Cardiac muscle cell (in vitro differentiated cells and primary cell): ENCODE results near the gene MAPK8. TPM values are rescaled to one million over a fixed set of nuclear protein-coding genes. Genes with fewer than 3 reads are reported as not detected.

Experiments used
- DNase-seq, 2 donors: peaks; one replicate each; pipeline versions ENCODE4 v3.0.0 to v3.0.0-alpha.2; 2010 to 2017; ENCODE audit warnings: low read depth in 1 of 2, low spot score in 1 of 2
- H3K27ac ChIP-seq: fragments of 200-600 bp; sonication (generic); 2 replicates; pipeline ENCODE4 v1.5.1; 2016
- H3K27me3 ChIP-seq: fragments of 200-600 bp; sonication (generic); 2 replicates; pipeline ENCODE4 v1.6.0; 2016; ENCODE audit warnings: control low read depth
- H3K36me3 ChIP-seq: fragments of 200-600 bp; sonication (generic); 2 replicates; pipeline ENCODE4 v1.5.1; 2016; ENCODE audit warnings: control low read depth
- H3K4me1 ChIP-seq: fragments of 200-600 bp; sonication (generic); 2 replicates; pipeline ENCODE4 v1.8.1; 2017; ENCODE audit warnings: low read depth, mild to moderate bottlenecking, mixed run types
- H3K4me3 ChIP-seq: fragments of 200-600 bp; sonication (generic); 2 replicates; pipeline ENCODE4 v1.5.1; 2016; ENCODE audit warnings: mild to moderate bottlenecking
- H3K9me3 ChIP-seq: fragments of 200-600 bp; sonication (generic); 2 replicates; pipeline ENCODE4 v1.5.1; 2017; ENCODE audit warnings: low read depth, mild to moderate bottlenecking, control low read depth
- polyA plus RNA-seq: library from polyadenylated mRNA; unstranded; fragments of >200 nt; fragmentation: Nextera tagmentation; extraction: Ambion mirVana; gene quantifications from 2 replicates; pipeline ENCODE4 v1.2.1, GENCODE V29; 2016
- total RNA-seq: library from RNA; depleted of rRNA; stranded (reverse); fragments of >200 nt; gene quantifications from 2 replicates; pipeline ENCODE4 v1.2.3, GENCODE V29; 2016
- TF ChIP-seq, protein P1 (sequence below): IDR thresholded peaks from 2 replicates; pipeline ENCODE4 v1.5.1; 2012; ENCODE audit warnings: low read depth, mild to moderate bottlenecking, low read length

MAPK8 gene
- total and polyA plus RNA-seq, 2 experiments from 2014 or later, result 15.4 to 40.8 TPM

DNA sequence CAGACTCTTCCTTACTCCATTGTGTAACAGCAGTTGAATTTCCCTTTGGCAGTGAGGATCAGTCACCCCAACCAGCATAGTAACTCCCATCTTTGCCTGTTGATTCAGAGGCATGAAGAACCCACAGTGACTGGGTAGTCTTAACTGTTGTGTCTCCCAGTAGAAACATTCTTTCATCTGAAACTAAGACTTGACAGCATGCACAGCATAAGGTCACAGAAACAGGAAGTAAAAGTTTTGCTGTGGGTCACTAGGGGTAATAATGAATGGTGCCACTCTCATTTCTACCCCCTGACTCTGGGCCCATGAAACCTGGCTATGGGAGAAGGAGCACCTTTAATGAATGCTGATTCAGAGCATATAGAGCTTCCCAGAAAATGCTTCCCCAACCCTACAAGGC is 23.6 kb upstream of the MAPK8 start:
- peaks cover 13% of the 10 kb centered on the region for H3K4me1 ChIP-seq
- DNase-seq, result no peak
- no peak overlapping the region for H3K27ac ChIP-seq
- no peaks in the 10 kb centered on the region for H3K27me3 ChIP-seq
- TF ChIP-seq, protein P1, sequence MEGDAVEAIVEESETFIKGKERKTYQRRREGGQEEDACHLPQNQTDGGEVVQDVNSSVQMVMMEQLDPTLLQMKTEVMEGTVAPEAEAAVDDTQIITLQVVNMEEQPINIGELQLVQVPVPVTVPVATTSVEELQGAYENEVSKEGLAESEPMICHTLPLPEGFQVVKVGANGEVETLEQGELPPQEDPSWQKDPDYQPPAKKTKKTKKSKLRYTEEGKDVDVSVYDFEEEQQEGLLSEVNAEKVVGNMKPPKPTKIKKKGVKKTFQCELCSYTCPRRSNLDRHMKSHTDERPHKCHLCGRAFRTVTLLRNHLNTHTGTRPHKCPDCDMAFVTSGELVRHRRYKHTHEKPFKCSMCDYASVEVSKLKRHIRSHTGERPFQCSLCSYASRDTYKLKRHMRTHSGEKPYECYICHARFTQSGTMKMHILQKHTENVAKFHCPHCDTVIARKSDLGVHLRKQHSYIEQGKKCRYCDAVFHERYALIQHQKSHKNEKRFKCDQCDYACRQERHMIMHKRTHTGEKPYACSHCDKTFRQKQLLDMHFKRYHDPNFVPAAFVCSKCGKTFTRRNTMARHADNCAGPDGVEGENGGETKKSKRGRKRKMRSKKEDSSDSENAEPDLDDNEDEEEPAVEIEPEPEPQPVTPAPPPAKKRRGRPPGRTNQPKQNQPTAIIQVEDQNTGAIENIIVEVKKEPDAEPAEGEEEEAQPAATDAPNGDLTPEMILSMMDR, result no peak
- no peaks in the 10 kb centered on the region for H3K9me3 ChIP-seq
- H3K36me3 ChIP-seq, result no peaks in the 10 kb centered on the region
- no peak overlapping the region for H3K4me3 ChIP-seq

DNA sequence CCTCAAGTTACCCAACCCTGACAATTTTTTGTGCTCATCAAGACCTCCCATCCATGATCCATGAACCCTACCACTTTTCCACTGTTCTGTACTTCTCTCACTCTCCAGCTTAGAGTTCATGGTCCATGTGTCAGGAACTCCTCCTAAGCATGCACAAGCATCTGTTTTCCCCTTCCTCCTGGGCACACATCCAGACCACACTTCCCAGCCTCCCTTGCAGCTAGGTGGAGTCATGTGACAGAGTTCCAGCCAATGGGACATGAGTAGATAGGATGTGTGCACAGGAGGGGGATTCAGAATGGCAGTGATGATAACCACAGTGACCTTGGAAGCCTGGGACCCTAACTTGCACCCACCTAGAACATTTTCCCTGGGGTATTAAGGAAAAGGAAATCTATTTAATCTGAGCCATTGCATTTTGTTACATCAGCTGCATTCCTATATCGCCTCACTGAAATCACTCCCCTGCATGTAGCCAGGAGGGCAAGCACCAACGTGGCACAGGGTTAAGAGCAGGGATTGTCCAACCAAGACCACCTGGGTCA is 22.4 kb upstream of the MAPK8 start:
- TF ChIP-seq, protein P1, result no peak
- H3K27ac ChIP-seq, result no peak overlapping the region
- DNase-seq, result no peak
- no peaks in the 10 kb centered on the region for H3K36me3 ChIP-seq
- peaks cover 19% of the 10 kb centered on the region for H3K4me1 ChIP-seq
- H3K27me3 ChIP-seq, result no peaks in the 10 kb centered on the region
- no peak overlapping the region for H3K4me3 ChIP-seq
- no peaks in the 10 kb centered on the region for H3K9me3 ChIP-seq

DNA sequence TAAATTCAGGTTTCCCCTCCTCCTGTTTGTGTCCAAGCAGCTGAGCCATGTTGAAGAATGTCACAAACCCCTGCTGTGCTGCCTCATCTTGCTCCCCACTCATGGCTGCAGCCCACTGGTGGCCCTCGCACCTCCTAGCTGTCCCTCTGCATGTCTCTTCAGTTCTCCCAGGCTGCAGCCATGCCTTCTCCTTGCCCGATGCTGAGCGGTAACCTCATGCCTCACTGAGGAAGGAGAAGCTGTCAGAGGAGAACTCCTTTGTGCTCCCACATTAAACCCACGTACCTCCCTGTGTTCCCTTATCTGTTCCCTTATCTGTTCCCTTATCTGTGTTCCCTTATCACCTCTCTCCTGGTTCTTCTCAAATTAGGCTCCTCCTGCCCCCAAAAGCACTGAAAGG is 21.7 kb upstream of the MAPK8 start:
- Histone ChIP-seq H3K4me1 (peaks cover 19% of the 10 kb centered on the region), H3K27ac (no peak overlapping the region), H3K36me3 (no peaks in the 10 kb centered on the region), H3K9me3 (no peaks in the 10 kb centered on the region), H3K4me3 (no peak overlapping the region), H3K27me3 (no peaks in the 10 kb centered on the region)
- DNase-seq, result no peak
- TF ChIP-seq, protein P1, result no peak

DNA sequence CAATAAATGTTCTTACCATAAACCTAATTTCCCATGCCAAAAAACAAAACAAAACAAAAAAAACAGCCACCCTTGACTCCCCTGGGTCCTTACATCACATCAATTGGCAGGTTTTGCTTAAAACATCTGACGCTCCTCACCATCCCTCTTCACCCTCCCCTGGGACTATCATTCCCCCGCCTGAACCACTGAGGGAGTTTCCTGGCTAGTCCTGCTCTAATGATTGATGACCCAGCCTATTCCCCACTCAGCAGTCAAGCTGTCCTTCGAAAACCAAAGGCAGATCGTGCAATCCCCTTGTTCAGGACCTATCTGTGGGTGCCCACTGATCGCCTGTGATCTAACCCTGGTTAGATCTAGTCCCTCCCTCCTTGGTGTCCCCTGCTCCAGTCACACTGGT is 20.8 kb upstream of the MAPK8 start:
- DNase-seq, result no peak
- TF ChIP-seq, protein P1, result no peak
- Histone ChIP-seq H3K36me3 (no peaks in the 10 kb centered on the region), H3K27me3 (no peaks in the 10 kb centered on the region), H3K4me3 (no peak overlapping the region), H3K4me1 (peaks cover 19% of the 10 kb centered on the region), H3K27ac (no peak overlapping the region), H3K9me3 (no peaks in the 10 kb centered on the region)

DNA sequence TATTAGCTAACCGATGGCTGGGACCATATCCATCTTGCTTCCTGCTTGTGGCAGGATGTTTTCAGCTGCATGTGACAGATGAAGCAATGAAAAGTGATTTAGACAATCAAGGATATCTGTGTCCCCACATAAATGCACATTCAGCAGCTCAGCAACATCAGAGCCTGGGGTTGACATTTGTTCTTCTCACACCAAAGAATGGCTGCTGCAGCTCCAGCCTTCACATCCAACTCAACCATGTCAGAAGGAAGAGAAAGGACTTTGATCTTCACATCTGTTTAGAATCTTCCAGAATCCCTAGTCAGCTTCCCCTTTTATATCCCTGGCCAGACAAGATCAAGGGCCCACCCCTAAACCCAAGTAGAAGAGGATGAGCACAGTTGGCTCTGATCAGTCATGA is 20.1 kb upstream of the MAPK8 start:
- Histone ChIP-seq H3K4me1 (peaks cover 19% of the 10 kb centered on the region), H3K27ac (no peak overlapping the region), H3K27me3 (no peaks in the 10 kb centered on the region), H3K9me3 (no peaks in the 10 kb centered on the region), H3K4me3 (no peak overlapping the region), H3K36me3 (no peaks in the 10 kb centered on the region)
- DNase-seq, result no peak
- TF ChIP-seq, protein P1, result no peak
